ENCODE data around the gene CD80.

The CD80 gene

GRCh38 chr3:119541547-119541946 lies 17.9 kb downstream of the CD80 start:
- Mint-ChIP-seq H3K9me3 (peaks cover 5% of the 10 kb centered on the region), H3K36me3 (ENCODE audit: low read depth) (no peaks in the 10 kb centered on the region), H3K27me3 (ENCODE audit: low read depth, poor library complexity) (peaks cover 6% of the 10 kb centered on the region), H3K4me1 (no peaks in the 10 kb centered on the region), H3K27ac (no peak overlapping the region), H3K4me3 (no peak overlapping the region)
- no peak for DNase-seq
- no peak for TF ChIP-seq CTCF (IDR thresholded peaks at IDR 0.05)

- Mint-ChIP-seq H3K27me3 (ENCODE audit: low read depth, poor library complexity) (no peaks in the 10 kb centered on the region), H3K9me3 (peaks cover 5% of the 10 kb centered on the region), H3K4me1 (peaks cover under 1% of the 10 kb centered on the region), H3K27ac (no peak overlapping the region), H3K4me3 (no peak overlapping the region), H3K36me3 (ENCODE audit: low read depth) (no peaks in the 10 kb centered on the region)
- DNase-seq: no peak
- TF ChIP-seq CTCF (IDR thresholded peaks at IDR 0.05): no peak
Measured at GRCh38 chr3:119538772-119539171, 20.6 kb downstream of the CD80 start.

- H3K27me3 Mint-ChIP-seq (ENCODE audit: low read depth, poor library complexity): no peaks in the 10 kb centered on the region
- H3K27ac Mint-ChIP-seq: no peak overlapping the region
- H3K36me3 Mint-ChIP-seq (ENCODE audit: low read depth): no peaks in the 10 kb centered on the region
- peaks cover 5% of the 10 kb centered on the region for H3K4me1 Mint-ChIP-seq
- no peak for DNase-seq
- H3K4me3 Mint-ChIP-seq: no peak overlapping the region
- no peaks in the 10 kb centered on the region for H3K9me3 Mint-ChIP-seq
- TF ChIP-seq CTCF (IDR thresholded peaks at IDR 0.05): no peak
Measured at GRCh38 chr3:119536757-119537156, 22.7 kb downstream of the CD80 start.

- no peak for DNase-seq
- TF ChIP-seq CTCF (IDR thresholded peaks at IDR 0.05): no peak
- Mint-ChIP-seq H3K36me3 (ENCODE audit: low read depth) (no peaks in the 10 kb centered on the region), H3K4me3 (no peak overlapping the region), H3K9me3 (no peaks in the 10 kb centered on the region), H3K27ac (no peak overlapping the region), H3K27me3 (ENCODE audit: low read depth, poor library complexity) (no peaks in the 10 kb centered on the region), H3K4me1 (peaks cover 5% of the 10 kb centered on the region)
Measured at GRCh38 chr3:119534296-119534695, 25.1 kb downstream of the CD80 start.

GRCh38 chr3:119531151-119531550 lies 28.3 kb downstream of the CD80 start:
- TF ChIP-seq CTCF (IDR thresholded peaks at IDR 0.05): no peak
- Mint-ChIP-seq H3K36me3 (ENCODE audit: low read depth) (peaks cover 2% of the 10 kb centered on the region), H3K27ac (no peak overlapping the region), H3K4me1 (peaks cover 5% of the 10 kb centered on the region), H3K27me3 (ENCODE audit: low read depth, poor library complexity) (no peaks in the 10 kb centered on the region), H3K4me3 (no peak overlapping the region), H3K9me3 (no peaks in the 10 kb centered on the region)
- no peak for DNase-seq

- H3K4me3 Mint-ChIP-seq: no peak overlapping the region
- no peaks in the 10 kb centered on the region for H3K9me3 Mint-ChIP-seq
- H3K4me1 Mint-ChIP-seq: peaks cover 5% of the 10 kb centered on the region
- peaks cover 7% of the 10 kb centered on the region for H3K36me3 Mint-ChIP-seq (ENCODE audit: low read depth)
- no peaks in the 10 kb centered on the region for H3K27me3 Mint-ChIP-seq (ENCODE audit: low read depth, poor library complexity)
- TF ChIP-seq CTCF (IDR thresholded peaks at IDR 0.05): no peak
- H3K27ac Mint-ChIP-seq: no peak overlapping the region
- DNase-seq: no peak
Measured at GRCh38 chr3:119530456-119530855, 29.0 kb downstream of the CD80 start.
